CD14-positive monocyte (primary cell): ENCODE results near the gene FLAD1. TPM values are rescaled to one million over a fixed set of nuclear protein-coding genes. Genes with fewer than 3 reads are reported as not detected.

Experiments used
- DNase-seq, 3 donors: peaks; one replicate each; pipeline ENCODE4 v3.0.0-alpha.2; 2011 to 2022
- H2AFZ ChIP-seq: 2 replicates; pipeline ENCODE4 v1.6.0; 2012; ENCODE audit warnings: mild to moderate bottlenecking, low read depth, low read length, inconsistent platforms; ENCODE audit not compliant: insufficient read depth, poor library complexity, severe bottlenecking
- H3K27ac ChIP-seq, 2 donors: 1 replicate in 1 of 2; 2 replicates in 1 of 2; pipeline ENCODE4 v1.5.1; 2012 to 2013; ENCODE audit warnings: low read length in 2 of 2, control low read depth in 1 of 2, inconsistent platforms in 1 of 2, low read depth in 1 of 2, mild to moderate bottlenecking in 1 of 2
- H3K27me3 ChIP-seq, 2 donors: one replicate each; pipeline versions ENCODE4 v1.6.0 to v1.6.1; 2011 to 2013; ENCODE audit warnings: low read length in 2 of 2; ENCODE audit not compliant: control insufficient read depth in 2 of 2, insufficient read depth in 2 of 2
- H3K36me3 ChIP-seq, 2 donors: replicated peaks in 1 of 2; 1 replicate in 1 of 2; 2 replicates in 1 of 2; pipeline versions ENCODE4 v1.5.1 to v1.6.1; 2012 to 2013; ENCODE audit warnings: low read length in 2 of 2, control low read depth in 1 of 2, inconsistent platforms in 1 of 2, mild to moderate bottlenecking in 1 of 2; ENCODE audit not compliant: insufficient read depth in 2 of 2, control insufficient read depth in 1 of 2
- H3K4me1 ChIP-seq, 2 donors: 1 replicate in 1 of 2; 2 replicates in 1 of 2; pipeline versions ENCODE4 v1.5.1 to v1.6.1; 2012 to 2013; ENCODE audit warnings: low read length in 2 of 2, control low read depth in 1 of 2, inconsistent platforms in 1 of 2, mild to moderate bottlenecking in 1 of 2, moderate library complexity in 1 of 2; ENCODE audit not compliant: insufficient read depth in 2 of 2, control insufficient read depth in 1 of 2
- H3K4me2 ChIP-seq: replicated peaks from 2 replicates; pipeline ENCODE3; 2012; ENCODE audit warnings: low read length, moderate library complexity, mild to moderate bottlenecking; ENCODE audit not compliant: poor library complexity, severe bottlenecking; ENCODE audit errors: extremely low read depth
- H3K4me3 ChIP-seq, 3 experiments: fragments of 200-600 bp in 1 of 3; sonication (generic) in 1 of 3; replicated peaks in 1 of 3; 1 replicate in 2 of 3; 2 replicates in 1 of 3; pipeline ENCODE4 v1.5.1; 2011 to 2013; ENCODE audit warnings: low read length in 3 of 3, mild to moderate bottlenecking in 3 of 3, control low read depth in 2 of 3, low read depth in 2 of 3, inconsistent platforms in 1 of 3, moderate library complexity in 1 of 3
- H3K79me2 ChIP-seq: 2 replicates; pipeline ENCODE4 v1.6.0; 2012; ENCODE audit warnings: mild to moderate bottlenecking, control low read depth, inconsistent platforms, low read length, moderate library complexity; ENCODE audit not compliant: insufficient read depth
- H3K9ac ChIP-seq: 2 replicates; pipeline ENCODE4 v1.6.0; 2017; ENCODE audit warnings: low read length, mild to moderate bottlenecking; ENCODE audit not compliant: insufficient read depth, poor library complexity, severe bottlenecking
- H3K9me3 ChIP-seq, 2 donors: replicated peaks in 1 of 2; 1 replicate in 1 of 2; 2 replicates in 1 of 2; pipeline versions ENCODE4 v1.5.1 to v1.6.1; 2012 to 2013; ENCODE audit warnings: low read length in 2 of 2, control low read depth in 1 of 2; ENCODE audit not compliant: control insufficient read depth in 1 of 2, insufficient read depth in 1 of 2
- H4K20me1 ChIP-seq: 2 replicates; pipeline ENCODE4 v1.6.0; 2012; ENCODE audit warnings: mild to moderate bottlenecking, low read length, control low read depth, moderate library complexity; ENCODE audit not compliant: insufficient read depth
- H3K27ac Mint-ChIP-seq, 7 donors: one replicate each; pipeline ENCODE4 v1.8.0; 2020; ENCODE audit warnings: mild to moderate bottlenecking in 7 of 7, mixed read lengths in 7 of 7, moderate library complexity in 6 of 7, inconsistent platforms in 2 of 7
- H3K27me3 Mint-ChIP-seq, 3 donors: one replicate each; pipeline ENCODE4 v1.8.0; 2021 to 2022; ENCODE audit warnings: low read depth in 3 of 3, mild to moderate bottlenecking in 3 of 3, mixed read lengths in 3 of 3, moderate library complexity in 3 of 3, inconsistent platforms in 1 of 3
- H3K36me3 Mint-ChIP-seq, 2 donors: one replicate each; pipeline ENCODE4 v1.8.0; 2020; ENCODE audit warnings: mixed read lengths in 2 of 2, inconsistent platforms in 1 of 2, mild to moderate bottlenecking in 1 of 2
- H3K4me1 Mint-ChIP-seq: one replicate; pipeline ENCODE4 v1.8.0; 2020; ENCODE audit warnings: mild to moderate bottlenecking, mixed read lengths
- H3K4me3 Mint-ChIP-seq, 2 donors: one replicate each; pipeline ENCODE4 v1.8.0; 2020; ENCODE audit warnings: mild to moderate bottlenecking in 2 of 2, mixed read lengths in 2 of 2, moderate library complexity in 1 of 2
- H3K9me3 Mint-ChIP-seq, 7 donors: one replicate each; pipeline ENCODE4 v1.8.0; 2020 to 2022; ENCODE audit warnings: mixed read lengths in 7 of 7, mild to moderate bottlenecking in 6 of 7, moderate library complexity in 6 of 7, inconsistent platforms in 2 of 7
- CTCF ChIP-seq: fragments of 200-600 bp; IDR thresholded peaks from one replicate; pipeline ENCODE4 v1.8.0; 2022; ENCODE audit warnings: antibody characterized with exemption, mild to moderate bottlenecking
- WGBS: methylation state at CpG from one replicate; pipeline ENCODE4 v1.1.5; 2013; ENCODE audit warnings: missing lambda C conversion rate; ENCODE audit not compliant: insufficient coverage; 5-methylcytosine and 5-hydroxymethylcytosine counted together
- intact Hi-C, 2 donors: fragments of 100-400 bp; cut with micrococcal nuclease; formaldehyde crosslinking; loops; one replicate each; pipeline versions ENCODE4 v1.15.0 to v1.15.1; 2023
- polyA plus RNA-seq, 3 donors: library from polyadenylated mRNA; depleted of rRNA in 1 of 3; unstranded in 2 of 3; stranded (reverse) in 1 of 3; fragments of 300-500 nt in 2 of 3; fragments of >200 nt in 1 of 3; fragmentation: Illumina TruSeq in 2 of 3; gene quantifications; 1 replicate in 2 of 3; 2 replicates in 1 of 3; pipeline ENCODE4 v1.2.3, GENCODE V29; 2012 to 2021

FLAD1 gene
- polyA plus RNA-seq, 3 donors = 31.5 to 41.6 (median 35.1) TPM

- Histone ChIP-seq H3K4me3 (peak overlapping the region in 1 of 3 experiments; percentile 60), H2AFZ (no peak overlapping the region), H3K4me1 (peaks cover 38 to 42% of the 10 kb centered on the region in 2 donors), H3K27ac (peak overlapping the region in 1 of 2 donors; percentile 82), H3K36me3 (peaks cover 41 to 52% of the 10 kb centered on the region in 2 donors), H3K9me3 (no peaks in the 10 kb centered on the region), H3K79me2 (peaks cover 61% of the 10 kb centered on the region), H3K9ac (peak overlapping the region; percentile 30), H3K4me2 (peak overlapping the region; percentile 71), H4K20me1 (peaks cover 82% of the 10 kb centered on the region), H3K27me3 (no peaks in the 10 kb centered on the region)
- Mint-ChIP-seq H3K27ac (peak overlapping the region in 6 of 7 donors; percentile 8 to 79 (median 58)), H3K36me3 (peaks cover 53 to 64% of the 10 kb centered on the region in 2 donors), H3K27me3 (peaks cover 0 to 4% (median 0%) of the 10 kb centered on the region in 3 donors), H3K9me3 (no peaks in the 10 kb centered on the region), H3K4me3 (no peak overlapping the region), H3K4me1 (peaks cover 34% of the 10 kb centered on the region)
- intact Hi-C loops = loop anchor here (2.0 to 5.0 kb wide), 4 partner anchors 37 to 92 kb away; partner anchors contain the start of gene EFNA4 (in 1 of the 2)
- WGBS = 50% methylated on average over 7 of the region's 22 CpGs
- DNase-seq = no peak
- TF ChIP-seq CTCF = no peak
Measured at GRCh38 chr1:154969860-154970452, 13.2 kb upstream of the FLAD1 start.

GRCh38 chr1:154970631-154971340 lies 12.4 kb upstream of the FLAD1 start, which contains the start of gene SHC1:
SHC1 (minus strand) TSS chr1:154970747; CDS start chr1:154970526, 221 bp downstream.
- no peaks in the 10 kb centered on the region for H3K9me3 ChIP-seq
- WGBS = 33% methylated on average over 2 of the region's 15 CpGs
- Mint-ChIP-seq H3K27me3 (peaks cover 0 to 4% (median 0%) of the 10 kb centered on the region in 3 donors), H3K27ac (peak within 1 kb of the TSS; percentile 8 to 96 (median 93)), H3K4me1 (peaks cover 34% of the 10 kb centered on the region), H3K4me3 (peak within 1 kb of the TSS; percentile 76 to 87), H3K36me3 (peaks cover 44 to 55% of the 10 kb centered on the region in 2 donors), H3K9me3 (no peaks in the 10 kb centered on the region)
- H3K4me1 ChIP-seq = peaks cover 38 to 42% of the 10 kb centered on the region in 2 donors
- peak within 1 kb of the TSS; percentile 67 to 82 for H3K27ac ChIP-seq
- H3K27me3 ChIP-seq = no peaks in the 10 kb centered on the region
- intact Hi-C loops = loop anchor here (2.0 to 5.0 kb wide), 4 partner anchors 36 to 92 kb away; partner anchors contain the start of gene EFNA4 (in 1 of the 2)
- peak; percentile 77 to 82 (median 78) for DNase-seq
- peak within 1 kb of the TSS; percentile 45 for H3K9ac ChIP-seq
- peaks cover 75% of the 10 kb centered on the region for H4K20me1 ChIP-seq
- H2AFZ ChIP-seq = peak within 1 kb of the TSS; percentile 16
- TF ChIP-seq CTCF = no peak
- peaks cover 32 to 44% of the 10 kb centered on the region in 2 donors for H3K36me3 ChIP-seq
- H3K4me3 ChIP-seq = peak within 1 kb of the TSS in 1 of 3 experiments; percentile 60
- peak within 1 kb of the TSS; percentile 71 for H3K4me2 ChIP-seq
- H3K79me2 ChIP-seq = peaks cover 69% of the 10 kb centered on the region
